Neural progenitor cell (in vitro differentiated cells): ENCODE results near the gene KISS1R. TPM values are rescaled to one million over a fixed set of nuclear protein-coding genes. Genes with fewer than 3 reads are reported as not detected.
"Not testable (repeated sequence)": the region's sequence is repeated elsewhere in the genome, so short reads cannot be mapped to it uniquely, and the experiment has no call there.

ENCODE experiments used
- DNase-seq: peaks from one replicate; pipeline ENCODE4 v3.0.0-alpha.2; 2016; ENCODE audit warnings: low spot score
- H2AFZ ChIP-seq: fragments of 200-600 bp; sonication (generic); replicated peaks from 2 replicates; pipeline ENCODE4 v1.6.1; 2016; ENCODE audit warnings: antibody characterized with exemption
- H3F3A ChIP-seq: fragments of 200-600 bp; sonication (generic); 2 replicates; pipeline ENCODE4 v1.6.1; 2016; ENCODE audit warnings: antibody characterized with exemption, low read depth
- H3K27ac ChIP-seq: fragments of 200-600 bp; sonication (generic); 2 replicates; pipeline ENCODE4 v1.5.1; 2016; ENCODE audit warnings: mild to moderate bottlenecking
- H3K27me3 ChIP-seq: fragments of 200-600 bp; sonication (generic); 2 replicates; pipeline ENCODE4 v1.6.1; 2016; ENCODE audit warnings: mild to moderate bottlenecking, moderate library complexity
- H3K36me3 ChIP-seq: fragments of 200-600 bp; sonication (generic); 2 replicates; pipeline ENCODE4 v1.5.1; 2016
- H3K4me1 ChIP-seq: fragments of 200-600 bp; sonication (generic); 2 replicates; pipeline ENCODE4 v1.6.1; 2016; ENCODE audit warnings: mixed run types
- H3K4me2 ChIP-seq: fragments of 200-600 bp; sonication (generic); 2 replicates; pipeline ENCODE4 v1.6.1; 2016
- H3K4me3 ChIP-seq: fragments of 200-600 bp; sonication (generic); 2 replicates; pipeline ENCODE4 v1.5.1; 2016
- H3K79me2 ChIP-seq: fragments of 200-600 bp; sonication (generic); 2 replicates; pipeline ENCODE4 v1.6.1; 2016; ENCODE audit warnings: low read depth
- H3K9ac ChIP-seq: fragments of 200-600 bp; sonication (generic); 2 replicates; pipeline ENCODE4 v1.6.1; 2016
- H3K9me3 ChIP-seq: fragments of 200-600 bp; sonication (generic); 2 replicates; pipeline ENCODE4 v1.5.1; 2016; ENCODE audit warnings: low read depth
- H4K20me1 ChIP-seq: fragments of 200-600 bp; sonication (generic); 2 replicates; pipeline ENCODE4 v1.6.1; 2016; ENCODE audit warnings: low read depth
- H3K27ac Mint-ChIP-seq: 3 replicates; pipeline ENCODE4 v1.8.0; 2021; ENCODE audit warnings: mixed read lengths
- H3K27me3 Mint-ChIP-seq: 2 replicates; pipeline ENCODE4 v1.8.0; 2022; ENCODE audit warnings: low read depth, mild to moderate bottlenecking, inconsistent platforms, moderate library complexity, mixed read lengths; ENCODE audit not compliant: insufficient read depth
- H3K36me3 Mint-ChIP-seq: 3 replicates; pipeline ENCODE4 v1.8.0; 2021; ENCODE audit warnings: mixed read lengths
- H3K4me1 Mint-ChIP-seq: 3 replicates; pipeline ENCODE4 v1.8.0; 2021; ENCODE audit warnings: mixed read lengths
- H3K4me3 Mint-ChIP-seq: 3 replicates; pipeline ENCODE4 v1.8.0; 2021; ENCODE audit warnings: mild to moderate bottlenecking, moderate library complexity, mixed read lengths
- H3K9me3 Mint-ChIP-seq: 3 replicates; pipeline ENCODE4 v1.8.0; 2020; ENCODE audit warnings: mixed read lengths
- EZH2 ChIP-seq: fragments of 200-600 bp; sonication (generic); IDR thresholded peaks from 2 replicates; pipeline ENCODE4 v1.6.1; 2017; ENCODE audit warnings: antibody characterized with exemption, mild to moderate bottlenecking, moderate library complexity
- EZH2phosphoT487 ChIP-seq: fragments of 200-600 bp; sonication (generic); IDR thresholded peaks from 2 replicates; pipeline ENCODE4 v1.6.1; 2017; ENCODE audit warnings: antibody characterized with exemption
- total RNA-seq: library from RNA; depleted of rRNA; stranded (reverse); fragments of >200 nt; gene quantifications from 2 replicates; pipeline ENCODE4 v1.2.3, GENCODE V29; 2015; ENCODE audit warnings: low replicate concordance
- TF ChIP-seq, protein P1 (sequence below): fragments of 200-600 bp; sonication (generic); IDR thresholded peaks from 2 replicates; pipeline ENCODE4 v1.5.1; 2017; ENCODE audit warnings: antibody characterized with exemption, mild to moderate bottlenecking

The KISS1R gene
- total RNA-seq, 1 donor from 2014 or later = not detected

DNA sequence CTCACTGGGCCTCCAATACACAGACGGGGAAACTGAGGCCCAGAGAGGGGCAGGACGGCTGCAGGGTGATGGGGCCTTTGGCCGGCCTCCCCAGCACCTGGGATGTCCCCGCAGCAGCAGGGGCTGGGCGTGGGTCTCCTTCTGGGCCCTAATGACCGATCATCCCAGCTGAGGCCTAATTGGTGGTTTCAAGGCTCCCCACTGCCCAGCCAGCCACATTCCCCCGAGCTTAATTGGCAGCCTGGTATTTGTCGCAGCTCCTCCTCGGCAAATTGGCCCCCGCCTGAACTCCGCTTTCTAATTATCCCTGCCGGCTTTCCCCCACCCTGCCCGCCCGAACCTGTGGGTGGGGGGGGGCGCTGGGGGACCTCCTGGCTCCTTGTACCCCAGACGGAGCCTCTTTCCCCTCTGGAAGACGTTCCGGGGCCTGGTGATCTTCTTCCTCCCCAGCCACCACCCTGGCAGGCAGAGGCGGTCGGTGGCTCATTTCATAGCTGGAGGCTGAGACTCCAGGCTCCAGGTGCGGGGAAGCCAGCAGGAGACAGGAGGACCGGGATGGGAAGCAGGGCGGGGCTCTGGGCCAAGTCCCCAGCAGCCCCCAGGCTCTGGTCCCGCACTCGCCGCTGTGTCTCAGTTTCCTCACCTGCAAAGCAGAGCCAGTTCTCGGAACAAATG is 39.8 kb downstream of the KISS1R start:
- peak overlapping the region; percentile 60 for H3K27ac Mint-ChIP-seq
- Histone ChIP-seq H3K79me2 (peaks cover 77% of the 10 kb centered on the region), H3K9me3 (no peaks in the 10 kb centered on the region), H3F3A (peaks cover 30% of the 10 kb centered on the region), H3K4me2 (peak overlapping the region; percentile 62), H4K20me1 (peaks cover 53% of the 10 kb centered on the region), H3K36me3 (no peaks in the 10 kb centered on the region), H3K27me3 (no peaks in the 10 kb centered on the region), H3K4me1 (peaks cover 47% of the 10 kb centered on the region), H3K4me3 (no peak overlapping the region), H3K27ac (peak overlapping the region; percentile 98), H3K9ac (no peak overlapping the region), H2AFZ (no peak overlapping the region)
- peaks cover 4% of the 10 kb centered on the region for H3K36me3 Mint-ChIP-seq
- H3K4me3 Mint-ChIP-seq = peak overlapping the region; percentile 27
- peaks cover 2% of the 10 kb centered on the region for H3K27me3 Mint-ChIP-seq
- TF ChIP-seq, protein P1, sequence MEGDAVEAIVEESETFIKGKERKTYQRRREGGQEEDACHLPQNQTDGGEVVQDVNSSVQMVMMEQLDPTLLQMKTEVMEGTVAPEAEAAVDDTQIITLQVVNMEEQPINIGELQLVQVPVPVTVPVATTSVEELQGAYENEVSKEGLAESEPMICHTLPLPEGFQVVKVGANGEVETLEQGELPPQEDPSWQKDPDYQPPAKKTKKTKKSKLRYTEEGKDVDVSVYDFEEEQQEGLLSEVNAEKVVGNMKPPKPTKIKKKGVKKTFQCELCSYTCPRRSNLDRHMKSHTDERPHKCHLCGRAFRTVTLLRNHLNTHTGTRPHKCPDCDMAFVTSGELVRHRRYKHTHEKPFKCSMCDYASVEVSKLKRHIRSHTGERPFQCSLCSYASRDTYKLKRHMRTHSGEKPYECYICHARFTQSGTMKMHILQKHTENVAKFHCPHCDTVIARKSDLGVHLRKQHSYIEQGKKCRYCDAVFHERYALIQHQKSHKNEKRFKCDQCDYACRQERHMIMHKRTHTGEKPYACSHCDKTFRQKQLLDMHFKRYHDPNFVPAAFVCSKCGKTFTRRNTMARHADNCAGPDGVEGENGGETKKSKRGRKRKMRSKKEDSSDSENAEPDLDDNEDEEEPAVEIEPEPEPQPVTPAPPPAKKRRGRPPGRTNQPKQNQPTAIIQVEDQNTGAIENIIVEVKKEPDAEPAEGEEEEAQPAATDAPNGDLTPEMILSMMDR = no peak
- TF ChIP-seq EZH2phosphoT487 (no peak), EZH2 (no peak)
- no peaks in the 10 kb centered on the region for H3K9me3 Mint-ChIP-seq
- DNase-seq = peak; percentile 91
- peaks cover 45% of the 10 kb centered on the region for H3K4me1 Mint-ChIP-seq

DNA sequence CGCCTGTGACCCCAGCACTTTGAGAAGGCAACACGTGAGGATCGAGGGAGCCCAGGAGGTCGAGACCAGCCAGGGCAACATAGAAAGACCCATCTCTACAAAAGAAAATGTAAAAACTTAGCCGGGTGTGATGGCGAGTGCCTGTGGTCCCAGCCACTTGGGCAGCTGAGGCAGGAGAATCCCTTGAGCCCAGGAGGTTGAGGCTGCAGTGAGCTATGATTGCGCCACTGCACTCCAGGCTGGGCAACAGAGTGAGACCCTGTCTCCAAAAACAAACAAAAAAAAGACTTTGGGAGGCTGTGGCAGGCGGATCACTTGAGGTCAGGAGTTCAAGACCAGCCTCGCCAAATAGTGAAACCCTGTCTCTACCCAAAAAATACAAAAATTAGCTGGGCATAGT is 40.4 kb downstream of the KISS1R start:
- H3K27ac ChIP-seq = peak overlapping the region; percentile 98
- H3K79me2 ChIP-seq = peaks cover 70% of the 10 kb centered on the region
- H3K27ac Mint-ChIP-seq = peak overlapping the region; percentile 60
- H3K9me3 ChIP-seq, H2AFZ ChIP-seq, H3K27me3 Mint-ChIP-seq, H3K9ac ChIP-seq, DNase-seq, H3K9me3 Mint-ChIP-seq, H3K36me3 Mint-ChIP-seq, H3K36me3 ChIP-seq, H3K27me3 ChIP-seq, H3K4me3 ChIP-seq: not testable (repeated sequence)
- peak overlapping the region; percentile 62 for H3K4me2 ChIP-seq
- peak overlapping the region; percentile 27 for H3K4me3 Mint-ChIP-seq
- H3K4me1 Mint-ChIP-seq = peaks cover 48% of the 10 kb centered on the region
- H3F3A ChIP-seq = peaks cover 30% of the 10 kb centered on the region
- H3K4me1 ChIP-seq = peaks cover 45% of the 10 kb centered on the region
- peaks cover 46% of the 10 kb centered on the region for H4K20me1 ChIP-seq

DNA sequence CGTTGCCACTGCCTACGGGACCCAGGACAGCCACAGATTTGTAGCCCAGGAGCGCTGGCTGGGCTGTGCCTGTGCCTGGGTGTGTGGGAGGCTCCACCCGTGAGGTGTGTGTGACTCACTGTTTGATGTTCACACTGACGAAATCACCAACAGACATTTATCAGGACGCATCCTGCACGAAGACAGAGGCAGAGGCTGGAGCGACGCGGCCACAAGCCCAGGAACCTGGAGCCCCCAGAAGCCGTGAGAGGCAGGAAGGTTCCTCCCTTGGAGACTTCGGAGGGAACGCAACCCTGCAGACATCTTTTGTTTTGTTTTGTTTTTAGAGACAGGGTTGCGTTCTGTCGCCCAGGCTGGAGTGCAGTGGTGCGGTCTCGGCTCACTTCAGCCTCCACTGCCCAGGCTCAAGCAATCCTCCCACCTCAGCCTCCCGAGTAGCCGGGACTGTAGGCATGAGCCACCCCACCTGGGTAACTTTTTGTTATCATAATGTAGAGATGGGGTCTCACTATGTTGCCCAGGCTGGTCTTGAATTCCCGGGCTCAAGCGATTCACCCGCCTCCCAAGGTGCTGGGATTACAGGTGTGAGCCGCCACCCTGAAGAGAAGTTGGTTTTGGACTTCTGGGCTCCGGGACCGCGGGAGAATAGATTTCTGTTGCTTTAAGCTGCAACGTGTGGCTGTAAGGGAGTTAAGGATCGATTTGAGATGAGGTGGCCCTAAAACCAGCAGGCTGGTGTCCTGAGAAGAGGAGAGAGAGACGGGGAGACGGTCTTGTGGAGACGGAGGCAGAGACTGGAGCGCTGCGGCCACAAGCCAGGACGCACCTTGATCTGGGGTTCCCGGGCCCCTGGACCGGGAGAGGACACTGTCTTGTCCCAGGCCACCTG is 42.1 kb downstream of the KISS1R start:
- Histone ChIP-seq H3F3A (peaks cover 27% of the 10 kb centered on the region), H2AFZ (no peak overlapping the region), H3K9me3 (no peaks in the 10 kb centered on the region), H3K79me2 (peaks cover 53% of the 10 kb centered on the region), H3K4me2 (no peak overlapping the region), H3K36me3 (no peaks in the 10 kb centered on the region), H3K27ac (peak overlapping the region; percentile 8), H3K9ac (no peak overlapping the region), H3K4me3 (no peak overlapping the region), H3K27me3 (no peaks in the 10 kb centered on the region), H4K20me1 (peaks cover 29% of the 10 kb centered on the region), H3K4me1 (peaks cover 29% of the 10 kb centered on the region)
- H3K9me3 Mint-ChIP-seq = no peaks in the 10 kb centered on the region
- no peak for DNase-seq
- H3K36me3 Mint-ChIP-seq = peaks cover 8% of the 10 kb centered on the region
- H3K4me3 Mint-ChIP-seq = peak overlapping the region; percentile 46
- peaks cover 40% of the 10 kb centered on the region for H3K4me1 Mint-ChIP-seq
- TF ChIP-seq, protein P1 = no peak
- no peak for TF ChIP-seq EZH2phosphoT487
- TF ChIP-seq EZH2 = no peak
- H3K27ac Mint-ChIP-seq = peak overlapping the region; percentile 79
- H3K27me3 Mint-ChIP-seq = peaks cover 4% of the 10 kb centered on the region
